HG02571 (cell line): ENCODE data around the gene SLC29A4.
"Not testable (repeated sequence)": the region's sequence is repeated elsewhere in the genome, so short reads cannot be mapped to it uniquely, and the experiment has no call there.

Source experiments
- ATAC-seq: cut with Tn5 transposase; IDR thresholded peaks from one replicate; pipeline ENCODE4 v1.9.1; 2021; ENCODE audit warnings: mild to moderate bottlenecking, moderate library complexity; ENCODE audit not compliant: unreplicated experiment

Gene SLC29A4

GRCh38 chr7:5273831-5274405 lies 8.8 kb upstream of the SLC29A4 start:
- ATAC-seq = not testable (repeated sequence)

DNA sequence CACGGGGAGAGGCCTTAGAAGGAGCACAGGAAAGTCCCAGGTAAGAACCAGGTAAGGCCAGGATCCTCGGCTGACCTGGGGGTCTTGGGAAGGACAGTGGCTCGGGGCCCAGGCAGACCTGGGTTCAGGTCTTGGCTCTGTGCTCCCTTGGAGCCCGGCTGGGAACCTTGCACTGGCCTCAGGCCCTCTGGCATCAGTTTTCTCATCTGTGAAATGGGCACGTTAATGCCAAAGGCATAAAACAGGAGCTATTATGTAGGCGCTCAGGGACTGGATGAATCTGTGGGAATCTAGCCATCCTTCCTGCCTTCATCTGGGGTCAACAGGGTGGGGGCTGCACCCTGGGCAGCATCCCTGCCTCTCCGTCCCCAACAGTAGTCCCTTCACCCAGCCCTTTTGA lies 8.3 kb upstream of the SLC29A4 start:
- no peak for ATAC-seq

GRCh38 chr7:5274985-5275431 lies 7.7 kb upstream of the SLC29A4 start:
- ATAC-seq = not testable (repeated sequence)

DNA sequence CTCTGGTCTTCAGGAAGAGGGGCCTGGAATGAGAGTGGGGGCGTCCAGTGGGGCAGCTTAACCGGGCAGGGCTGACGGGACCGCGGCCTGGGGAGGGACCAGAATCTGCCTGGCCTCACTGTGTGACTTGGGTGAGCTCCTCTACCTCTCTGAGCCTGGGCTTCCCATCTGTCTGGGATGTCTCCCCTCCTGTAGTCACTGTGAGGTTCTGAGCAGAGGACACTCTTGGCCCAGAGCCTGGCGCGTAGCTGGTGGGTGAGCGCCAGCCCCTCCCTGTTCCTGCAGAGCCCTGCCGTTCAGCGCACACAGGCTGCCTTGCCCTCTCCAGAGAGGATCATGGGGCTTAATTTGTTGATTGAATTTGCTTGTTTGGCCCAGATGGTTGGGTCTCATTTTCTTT lies 7.2 kb upstream of the SLC29A4 start:
- not testable (repeated sequence) for ATAC-seq

DNA sequence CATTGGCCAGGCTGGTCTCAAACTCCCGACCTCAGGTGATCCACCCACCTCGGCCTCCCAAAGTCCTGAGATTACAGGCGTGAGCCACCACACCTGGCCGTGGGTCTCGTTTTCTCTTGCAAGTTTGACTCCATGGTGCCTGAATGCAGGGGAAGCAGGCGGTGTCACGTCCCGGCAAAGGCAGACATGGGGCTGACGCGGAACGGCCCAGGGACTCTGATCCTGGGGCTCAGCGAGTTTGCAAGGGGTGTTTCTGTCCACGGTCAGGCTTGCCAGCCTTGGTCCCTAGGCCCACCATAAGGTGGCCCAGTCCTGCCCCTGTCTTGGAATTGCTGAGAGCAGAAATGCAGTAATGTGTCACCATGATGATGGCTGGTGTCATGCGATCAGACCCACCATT lies 6.6 kb upstream of the SLC29A4 start:
- not testable (repeated sequence) for ATAC-seq

DNA sequence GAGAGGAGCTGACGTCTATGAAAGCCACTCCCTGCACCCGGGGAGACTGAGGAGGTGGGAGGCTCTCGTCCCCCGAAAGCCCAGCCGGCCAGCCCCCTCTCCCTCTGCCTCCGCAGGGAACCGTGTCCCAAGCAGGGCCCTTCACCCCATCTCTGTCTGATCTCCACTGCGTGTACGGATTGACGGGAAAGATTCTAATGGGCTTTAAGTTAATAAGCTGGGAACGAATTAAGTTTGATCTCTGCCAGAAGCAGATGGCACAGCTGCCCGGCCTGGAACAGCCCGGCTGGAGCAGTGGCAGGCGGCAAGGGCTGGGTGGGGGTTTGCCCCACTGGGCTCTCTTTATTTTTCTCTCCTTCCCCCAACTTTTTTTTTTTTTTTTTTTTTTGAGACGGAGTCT lies 6.1 kb upstream of the SLC29A4 start:
- ATAC-seq = no peak

DNA sequence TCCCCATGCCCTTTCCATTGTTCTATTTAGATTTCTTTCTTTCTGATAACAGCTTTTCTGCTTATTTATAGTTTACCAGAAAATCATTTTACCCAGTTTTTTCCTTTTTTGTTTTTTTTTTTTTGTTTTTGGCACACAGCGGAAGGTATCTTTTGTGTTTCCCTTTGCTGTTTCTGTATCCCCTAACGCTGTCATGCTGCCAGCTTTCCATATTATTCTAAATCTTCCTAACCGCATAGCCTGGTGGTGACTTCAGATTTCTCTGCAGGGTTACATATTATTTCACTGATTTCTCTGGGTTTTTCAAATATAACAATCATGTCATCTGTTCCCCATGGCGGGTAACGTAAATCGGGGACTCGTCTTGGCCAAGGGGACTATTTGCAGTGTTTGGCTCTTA lies 4.0 kb upstream of the SLC29A4 start:
- ATAC-seq = no peak

DNA sequence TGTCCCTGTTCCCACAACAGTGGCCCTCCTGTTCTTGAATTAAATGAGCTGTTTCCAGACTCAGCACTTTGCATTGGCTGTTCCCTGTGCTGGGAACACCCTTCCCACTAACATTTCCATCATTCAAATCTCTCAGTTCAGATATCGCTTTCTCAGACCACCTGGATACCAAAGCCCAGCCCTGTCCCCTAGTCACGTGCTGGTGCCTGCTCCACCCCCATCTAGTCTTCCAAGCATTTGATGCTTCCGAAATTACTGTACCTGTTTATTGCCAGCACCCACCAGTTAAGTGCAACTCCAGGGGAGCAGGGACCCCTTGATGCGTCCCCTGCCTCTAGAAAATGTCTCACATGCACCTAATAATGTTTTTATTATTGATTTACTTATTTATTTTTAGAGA lies 3.0 kb upstream of the SLC29A4 start:
- ATAC-seq = no peak

DNA sequence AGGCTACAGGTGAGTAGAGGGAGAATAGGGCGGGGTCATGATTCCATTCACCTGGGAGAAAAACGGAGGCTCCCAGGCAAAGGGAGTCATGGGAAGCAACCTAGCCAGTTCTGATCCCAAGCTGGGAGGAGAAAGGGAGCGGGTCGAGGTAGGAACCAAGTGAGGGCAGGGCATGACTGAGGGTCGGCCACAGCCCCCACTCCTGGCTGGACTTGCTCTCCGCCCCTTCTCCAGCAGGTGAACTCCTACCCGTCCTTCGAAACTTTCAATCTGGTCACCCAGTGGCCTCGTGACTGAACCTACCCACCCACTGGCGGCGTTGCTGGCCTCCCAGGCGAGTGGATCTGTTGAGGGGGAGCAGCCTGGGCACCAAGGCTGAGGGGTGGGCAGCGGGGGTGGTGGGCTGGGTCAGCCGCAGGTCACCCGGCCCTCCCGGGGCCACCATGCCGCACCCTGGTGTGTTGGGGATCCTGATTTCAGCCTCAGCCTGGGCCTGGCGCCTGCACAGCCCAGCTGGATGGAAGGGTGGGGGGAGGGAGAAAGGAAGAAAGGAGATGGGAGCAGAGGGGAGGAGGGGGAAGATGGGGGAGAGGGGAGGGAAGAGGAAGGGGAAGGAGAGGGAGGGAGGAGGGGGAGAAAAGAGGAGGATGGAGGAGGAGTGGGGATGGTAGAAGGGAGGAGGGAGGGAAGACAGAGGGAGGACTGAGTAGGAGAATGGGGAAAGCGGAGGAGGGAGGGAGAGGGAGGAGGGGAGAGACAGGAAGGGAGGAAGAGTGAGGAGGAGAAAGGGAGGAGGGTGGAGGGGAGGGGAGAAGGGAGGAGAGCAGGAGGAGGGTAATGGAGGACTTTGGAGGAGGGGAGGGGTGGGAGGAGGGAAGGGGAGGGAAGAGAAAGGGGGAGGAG lies 894 bp upstream of the SLC29A4 start:
- not testable (repeated sequence) for ATAC-seq

- ATAC-seq = no peak
These were observed 919 bp downstream of the SLC29A4 start for GRCh38 chr7:5283421-5284303.

- no peak for ATAC-seq
These were observed 1.9 kb downstream of the SLC29A4 start for GRCh38 chr7:5284304-5285281.

DNA sequence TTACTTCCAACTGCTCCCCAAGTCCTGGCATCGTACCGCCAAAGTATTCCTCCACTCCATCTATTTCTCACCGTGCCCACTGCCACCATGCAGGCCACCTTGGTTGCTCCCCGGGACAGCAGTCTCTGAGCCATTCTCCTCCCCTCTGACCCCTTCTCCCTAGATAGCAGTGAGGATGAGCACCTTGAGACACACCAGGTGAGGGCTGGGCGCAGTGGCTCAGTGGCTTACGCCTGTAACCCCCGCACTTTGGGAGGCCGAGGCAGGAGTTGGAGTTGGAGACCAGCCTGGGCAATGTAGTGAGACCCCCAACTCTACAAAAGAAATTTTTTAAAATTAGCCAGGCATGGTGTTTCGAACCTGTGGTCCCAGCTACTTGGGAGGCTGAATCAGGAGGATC lies 4.2 kb downstream of the SLC29A4 start:
- no peak for ATAC-seq

GRCh38 chr7:5287373-5287772 lies 4.6 kb downstream of the SLC29A4 start:
- ATAC-seq = not testable (repeated sequence)

DNA sequence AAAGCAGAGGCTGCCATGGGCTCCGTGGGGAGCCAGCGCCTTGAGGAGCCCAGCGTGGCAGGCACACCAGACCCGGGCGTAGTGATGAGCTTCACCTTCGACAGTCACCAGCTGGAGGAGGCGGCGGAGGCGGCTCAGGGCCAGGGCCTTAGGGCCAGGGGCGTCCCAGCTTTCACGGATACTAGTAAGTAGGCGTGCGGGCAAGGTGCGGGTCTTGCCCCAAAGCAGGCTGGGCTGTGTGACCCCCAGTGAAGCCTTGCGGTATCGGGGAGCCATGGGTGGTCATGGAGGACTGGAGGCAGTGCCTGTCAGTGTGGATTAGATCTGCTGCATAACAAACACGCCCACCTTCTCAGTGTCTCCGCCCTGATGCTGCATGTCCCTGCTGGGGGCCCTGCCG lies 5.1 kb downstream of the SLC29A4 start:
- ATAC-seq = no peak

DNA sequence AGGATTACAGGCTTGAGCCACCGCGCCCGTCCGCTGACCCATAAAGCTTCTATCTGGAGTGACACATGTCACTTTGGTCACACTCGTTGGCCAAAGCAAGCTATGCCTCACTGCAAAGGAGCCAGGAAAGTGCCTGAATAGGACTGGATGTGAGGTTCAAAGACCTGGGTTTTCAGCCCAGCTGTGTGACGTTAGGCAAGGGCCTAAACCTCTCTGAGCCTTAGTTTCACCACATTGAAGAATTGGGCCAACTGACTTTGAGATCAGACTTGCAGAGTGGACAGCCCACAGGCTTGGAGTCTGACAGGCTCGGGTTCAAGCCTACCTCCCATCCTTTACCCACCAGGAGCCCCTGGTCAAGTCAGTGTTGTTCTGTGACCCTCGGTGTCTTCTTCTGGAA lies 5.8 kb downstream of the SLC29A4 start:
- not testable (repeated sequence) for ATAC-seq

- no peak for ATAC-seq
These were observed 6.6 kb downstream of the SLC29A4 start for GRCh38 chr7:5289355-5289754.

DNA sequence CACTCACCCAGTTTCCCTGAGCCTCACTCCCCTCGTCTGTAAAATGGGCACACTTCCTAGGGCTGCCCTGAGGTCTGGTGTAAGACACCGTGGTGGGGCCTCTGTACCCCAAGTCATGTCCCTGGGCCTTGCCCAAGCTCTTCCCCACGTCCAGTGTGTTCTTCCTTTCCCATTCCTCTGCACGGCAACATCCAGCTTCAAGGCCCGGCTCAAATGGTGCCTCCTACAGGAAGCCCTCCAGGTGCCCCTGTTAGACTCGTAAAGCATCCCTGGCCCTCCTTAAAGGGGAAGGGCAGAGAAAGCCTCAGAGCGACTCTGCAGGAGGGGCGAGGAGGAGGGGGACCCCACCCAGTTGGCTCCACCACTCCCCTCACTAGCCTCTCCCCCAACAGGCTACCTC lies 8.6 kb downstream of the SLC29A4 start:
- no peak for ATAC-seq

- ATAC-seq = not testable (repeated sequence)
These were observed 9.1 kb downstream of the SLC29A4 start for GRCh38 chr7:5291711-5292335.

GRCh38 chr7:5294169-5294987 lies 11.6 kb downstream of the SLC29A4 start:
- no peak for ATAC-seq
